Smooth muscle cell of the brain vasculature (primary cell): Measurements from ENCODE around the gene PACS2.

Experiments
- DNase-seq: peaks from one replicate; pipeline ENCODE4 v3.0.0-alpha.2; 2012; ENCODE audit warnings: low read depth, low spot score

PACS2 gene

DNA sequence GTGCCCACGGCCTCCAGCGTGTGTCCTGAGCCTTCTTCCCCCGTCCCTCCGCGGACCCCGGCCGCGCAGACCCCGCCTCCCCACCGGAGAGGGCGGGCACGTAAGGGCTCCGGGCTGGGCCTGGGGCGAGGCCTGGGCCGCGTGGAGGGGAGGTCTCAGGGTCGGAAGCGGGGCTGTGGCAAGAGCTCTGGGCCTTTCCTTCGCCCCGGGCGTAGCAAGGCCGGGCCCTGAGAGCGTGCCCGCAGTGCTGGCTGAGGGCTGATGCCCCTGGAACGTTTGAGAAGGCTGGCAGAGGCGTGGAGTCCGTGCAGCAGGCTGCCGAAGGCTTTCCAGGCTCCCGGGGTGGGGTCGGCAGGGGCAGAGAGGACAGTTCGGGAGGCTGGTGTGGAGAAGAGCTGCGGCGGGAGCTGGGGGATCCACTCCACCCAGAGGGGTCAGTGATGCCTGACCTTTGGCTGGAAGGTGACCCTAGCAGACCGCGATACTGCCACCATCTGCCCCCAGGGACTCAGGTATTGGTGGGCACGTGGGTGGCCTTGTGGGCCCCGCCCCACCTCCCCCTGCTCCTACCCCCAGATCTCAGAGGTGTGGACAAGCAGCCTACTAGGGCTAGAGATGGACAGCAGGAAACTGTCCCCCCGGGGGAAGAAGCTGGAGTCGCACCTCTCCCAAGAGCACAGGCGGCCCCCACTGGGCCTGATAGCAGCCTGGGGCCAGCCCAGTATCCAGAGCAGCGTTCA is 84.3 kb downstream of the PACS2 start:
- no peak for DNase-seq

GRCh38 chr14:105399466-105399775 is 84.9 kb downstream of the PACS2 start:
- DNase-seq: no peak

DNA sequence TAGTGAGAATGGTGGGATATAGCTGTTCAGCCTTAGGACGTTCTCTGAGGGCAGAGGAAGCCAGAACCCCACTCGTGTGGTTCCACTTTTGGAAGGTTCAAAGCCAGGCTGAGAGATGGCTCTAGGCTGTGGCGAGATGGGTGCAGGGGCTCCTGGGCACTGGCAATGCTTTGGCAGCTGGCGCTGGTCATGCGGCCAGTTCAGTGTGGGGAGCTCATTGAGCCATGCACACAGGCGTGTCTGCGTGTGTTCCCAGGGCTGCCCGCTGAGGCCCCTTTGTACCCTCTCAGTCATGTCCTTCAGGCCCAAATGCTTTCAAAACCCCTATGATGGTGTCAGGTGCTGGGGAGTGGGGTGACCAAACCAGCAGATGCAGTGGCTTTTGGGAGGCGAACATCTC is 85.5 kb downstream of the PACS2 start:
- DNase-seq: no peak

- no peak for DNase-seq
These were observed 87.2 kb downstream of the PACS2 start for GRCh38 chr14:105401699-105402098.

DNA sequence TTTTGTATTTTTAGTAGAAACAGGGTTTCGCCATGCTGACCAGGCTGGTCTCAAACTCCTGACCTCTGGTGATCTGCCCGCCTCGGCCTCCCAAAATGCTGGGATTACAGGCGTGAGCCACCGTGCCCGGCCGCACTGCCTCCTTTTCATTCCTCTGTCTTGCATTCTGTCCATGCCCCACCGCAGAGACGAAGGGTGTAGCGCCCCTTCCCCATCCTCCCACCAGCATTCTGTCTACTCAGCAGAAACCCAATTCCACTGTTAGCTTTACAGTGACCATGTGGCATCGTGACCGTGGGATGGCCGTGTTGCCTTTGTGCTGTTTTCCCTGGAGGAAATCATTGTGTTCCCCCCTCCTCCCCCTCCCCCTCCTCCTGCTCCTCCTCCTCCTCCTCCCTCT is 94.0 kb downstream of the PACS2 start:
- no peak for DNase-seq

DNA sequence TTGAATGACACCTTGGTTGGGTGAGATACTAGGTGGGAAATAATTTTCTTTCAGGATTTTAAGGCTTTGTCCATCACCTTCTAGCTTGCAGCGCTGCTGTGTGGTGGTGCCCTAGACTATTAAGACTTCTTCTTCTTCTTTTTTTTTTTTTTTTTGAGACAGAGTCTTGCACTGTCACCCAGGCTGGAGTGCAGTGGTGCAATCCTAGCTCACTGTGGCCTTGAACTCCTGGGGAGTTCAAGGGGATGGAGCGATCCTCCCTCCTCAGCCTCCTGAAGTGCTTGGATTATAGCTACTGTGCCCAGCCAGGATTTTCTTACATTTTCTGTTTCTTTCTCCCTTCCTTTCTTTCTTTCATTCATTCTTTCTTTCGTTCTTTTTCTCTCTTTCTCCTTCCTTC is 94.8 kb downstream of the PACS2 start:
- DNase-seq: no peak

GRCh38 chr14:105410642-105411016 is 96.1 kb downstream of the PACS2 start:
- no peak for DNase-seq

DNA sequence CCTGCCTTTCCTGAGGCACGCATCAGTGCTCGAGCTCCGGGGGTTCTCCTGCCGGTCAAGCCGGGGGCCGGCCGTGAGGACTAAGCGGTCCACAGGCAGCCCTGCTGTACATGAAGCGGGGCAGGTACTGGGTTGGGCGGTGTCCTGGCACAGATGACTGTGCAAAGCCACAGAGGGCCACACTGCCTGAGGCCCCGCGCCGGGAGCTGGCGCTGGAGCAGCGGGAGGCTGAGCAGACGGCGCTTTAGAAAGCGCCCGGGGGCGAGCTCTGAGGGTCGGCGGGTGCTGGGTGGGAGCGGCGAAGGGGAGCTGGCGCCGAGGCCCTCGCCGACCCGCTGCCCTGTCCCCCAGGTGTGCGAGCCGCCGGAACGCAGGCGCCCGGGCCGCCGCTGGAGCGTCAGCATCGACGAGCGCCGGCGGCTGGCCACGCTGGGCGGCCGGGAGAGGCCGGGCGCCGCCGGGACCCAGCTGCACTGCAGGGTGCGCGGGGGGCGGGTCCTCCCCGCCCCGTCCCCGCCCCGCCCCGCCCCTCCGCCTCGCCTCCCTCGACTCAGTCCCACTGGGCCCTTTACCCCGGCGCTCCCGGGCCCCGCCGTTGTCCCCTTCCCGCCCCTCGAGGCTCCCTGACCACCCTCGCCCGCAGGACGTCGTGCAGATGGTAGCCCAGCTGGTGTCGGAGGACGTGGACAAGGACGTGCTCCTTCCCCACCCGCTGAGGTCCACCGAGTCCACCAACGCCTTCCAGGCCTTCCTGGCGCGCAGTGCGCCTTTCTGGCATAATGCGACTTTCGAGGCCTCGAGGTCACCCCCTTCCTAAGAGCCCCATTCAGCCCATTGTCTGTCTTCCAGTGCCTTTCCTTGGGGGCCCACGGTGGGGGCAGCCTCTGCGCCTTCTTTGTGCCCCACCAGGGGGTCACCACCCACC is 96.7 kb downstream of the PACS2 start:
- no peak for DNase-seq

DNA sequence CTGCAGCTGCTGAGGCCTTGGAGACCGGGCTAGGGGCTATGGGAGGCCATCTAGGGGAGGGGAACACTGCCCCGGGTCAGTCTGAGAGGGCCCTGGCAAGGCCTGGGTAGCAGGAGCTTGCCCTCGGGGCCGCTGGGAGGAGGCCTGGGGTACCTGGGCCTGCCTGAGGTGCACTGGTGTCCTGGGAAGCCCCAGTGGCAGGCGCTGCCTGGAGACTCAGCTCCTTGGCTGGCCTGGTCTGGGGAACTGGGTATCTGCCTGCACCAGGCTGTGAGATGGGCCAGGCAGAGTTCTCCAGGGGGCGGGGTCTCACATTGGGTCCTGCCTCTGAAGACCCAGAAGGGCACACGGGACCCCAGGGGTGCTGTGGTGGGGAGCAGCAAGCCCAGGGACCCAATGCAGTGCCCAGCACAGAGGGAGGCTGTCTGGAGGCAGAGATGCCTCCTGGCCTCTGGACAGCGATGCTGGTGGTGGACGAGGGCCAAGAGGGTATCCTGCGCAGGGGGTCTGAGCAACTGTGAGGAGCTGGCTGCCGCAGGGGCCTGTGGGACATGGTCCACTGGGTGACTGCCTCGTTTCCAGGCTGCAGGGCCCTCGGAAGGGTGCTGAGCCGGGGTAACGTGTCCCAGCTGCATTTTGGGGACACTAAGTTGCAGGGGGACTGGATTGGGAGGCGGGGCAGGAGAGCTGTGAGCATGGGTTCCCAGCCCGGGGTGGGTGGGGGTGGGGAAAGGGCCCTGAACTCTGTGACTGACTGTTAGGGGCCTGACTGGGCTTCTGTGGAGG is 97.6 kb downstream of the PACS2 start:
- DNase-seq: no peak

GRCh38 chr14:105412771-105413543 is 98.4 kb downstream of the PACS2 start:
- no peak for DNase-seq

- no peak for DNase-seq
These were observed 99.0 kb downstream of the PACS2 start for GRCh38 chr14:105413544-105413886.

GRCh38 chr14:105414456-105415371 is 100.2 kb downstream of the PACS2 start:
- DNase-seq: peak; percentile 18

DNA sequence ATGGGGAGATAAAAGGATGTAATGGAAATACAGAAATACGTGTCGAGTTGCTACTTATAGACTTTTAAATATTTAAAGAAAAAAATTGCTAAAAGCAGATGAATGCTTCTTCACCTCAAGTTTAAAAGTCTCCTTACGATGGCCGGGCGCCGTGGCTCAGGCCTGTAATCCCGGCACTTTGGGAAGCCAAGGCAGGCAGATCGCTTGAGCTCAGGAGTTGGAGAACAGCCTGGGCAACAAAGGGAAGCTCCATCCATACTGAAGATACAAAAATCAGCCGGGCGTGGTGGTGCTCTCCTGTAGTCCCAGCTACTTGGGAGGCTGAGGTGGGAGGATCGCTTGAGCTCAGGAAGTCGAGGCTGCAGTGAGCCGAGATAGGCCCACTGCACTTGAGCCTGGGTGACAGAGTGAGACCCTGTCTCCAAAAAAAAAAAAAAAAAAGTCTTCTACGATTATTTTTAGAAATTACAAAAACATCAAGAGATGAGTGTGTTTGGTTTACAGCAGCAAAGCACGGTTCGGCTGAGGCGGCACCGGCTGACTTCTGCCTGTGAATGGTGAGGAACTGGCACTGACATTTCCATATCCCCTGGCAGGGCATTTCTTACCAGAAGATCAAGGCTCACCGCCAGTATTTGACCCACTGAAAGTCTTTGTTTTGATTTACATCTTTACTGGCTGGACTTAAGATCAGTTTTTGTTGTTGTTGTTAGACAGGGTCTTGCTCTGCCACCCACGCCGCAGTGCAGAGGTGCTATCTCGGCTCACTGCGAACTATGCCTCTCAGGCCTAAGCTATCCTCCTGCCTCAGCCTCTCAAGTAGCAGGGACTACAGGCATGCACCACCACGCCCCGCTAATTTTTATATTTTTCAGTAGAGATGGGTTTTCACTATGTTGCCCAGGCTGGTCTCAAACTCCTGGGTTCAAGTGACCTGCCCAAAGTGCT is 101.2 kb downstream of the PACS2 start:
- no peak for DNase-seq

DNA sequence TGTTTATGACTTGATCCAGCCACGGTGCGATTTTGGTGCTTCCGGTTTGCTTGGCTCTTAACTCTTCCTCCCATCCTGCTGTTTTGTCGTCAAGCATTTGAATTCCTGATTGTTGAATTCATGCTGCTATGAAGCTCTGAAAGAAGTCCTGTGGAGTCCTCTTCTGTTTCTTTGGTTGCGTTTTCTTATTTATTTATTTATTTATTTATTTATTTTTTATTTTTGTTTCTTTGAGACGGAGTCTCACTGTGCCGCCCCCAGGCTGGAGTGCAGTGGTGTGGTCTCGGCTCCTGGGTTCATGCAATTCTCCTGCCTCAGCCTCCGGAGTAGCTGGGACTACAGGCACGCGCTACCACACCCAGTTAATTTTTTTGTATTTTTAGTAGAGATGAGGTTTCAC is 102.1 kb downstream of the PACS2 start:
- DNase-seq: no peak

GRCh38 chr14:105417690-105418121 is 103.2 kb downstream of the PACS2 start:
- no peak for DNase-seq

DNA sequence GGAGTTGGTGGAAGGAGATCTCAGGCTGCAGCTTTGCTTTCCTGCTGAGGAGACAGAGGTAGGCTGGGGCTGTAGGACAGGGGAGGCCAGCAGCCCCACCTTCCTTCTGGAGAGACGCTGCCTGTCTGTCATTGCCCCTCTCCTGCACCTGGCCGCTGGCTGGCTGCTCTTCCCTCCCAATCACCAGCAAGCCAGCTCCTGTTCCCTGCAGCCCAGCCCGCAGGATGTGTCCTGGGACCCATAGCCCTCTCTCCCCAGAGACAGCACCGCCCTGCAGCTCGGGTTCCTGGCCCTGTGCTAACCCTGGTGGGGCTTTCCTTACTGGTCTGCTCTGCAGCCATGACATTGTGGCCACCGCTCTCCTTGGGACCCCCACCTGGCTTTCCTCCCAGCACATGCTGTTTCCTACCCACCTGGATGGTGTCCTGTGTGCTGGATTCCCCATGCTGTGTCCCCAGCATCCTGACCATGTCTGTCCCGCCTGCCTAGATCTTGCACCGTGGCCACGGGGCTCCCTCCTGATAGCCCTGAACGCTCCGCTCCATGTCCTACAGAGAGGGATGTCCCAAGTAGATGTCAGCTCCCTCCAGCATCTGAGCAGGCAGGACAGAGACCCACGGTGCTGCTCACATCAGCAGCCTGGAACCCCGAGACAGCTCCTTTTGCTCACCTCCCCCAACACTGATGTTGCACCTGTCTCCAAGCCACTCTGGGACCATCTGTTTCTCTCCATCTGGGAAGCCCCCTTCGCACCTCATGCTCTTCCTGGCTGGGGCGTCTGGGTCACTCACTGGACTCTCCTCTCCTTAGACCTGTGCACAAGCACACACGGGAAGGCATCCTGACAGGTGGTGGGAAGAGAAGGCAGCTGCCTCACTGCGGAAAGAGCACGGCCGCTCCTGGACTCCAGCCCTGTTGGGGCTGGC is 104.0 kb downstream of the PACS2 start:
- DNase-seq: no peak

GRCh38 chr14:105419195-105420091 is 104.9 kb downstream of the PACS2 start, which contains the start of gene MTA1:
Gene MTA1 (plus strand): TSS chr14:105419827. CDS start chr14:105420036, 209 bp downstream.
- DNase-seq: no peak
